Sigmoid colon (tissue), 7 donors: Measurements from ENCODE around the gene CD247. TPM values are rescaled to one million over a fixed set of nuclear protein-coding genes. Genes with fewer than 3 reads are reported as not detected.
A peak's percentile ranks its signal among the peaks of the same experiment; 100 is the strongest.

Source experiments
- DNase-seq: peaks from one replicate; pipeline ENCODE4 v3.0.0-alpha.2; 2019
- H3K27ac ChIP-seq, 4 donors: fragments of 200-600 bp; sonication (generic); one replicate each; pipeline ENCODE4 v1.5.1; 2016 to 2019; ENCODE audit warnings: mild to moderate bottlenecking in 1 of 4
- H3K27me3 ChIP-seq, 3 donors: fragments of 200-600 bp; sonication (generic); one replicate each; pipeline ENCODE4 v1.5.1; 2019; ENCODE audit warnings: mild to moderate bottlenecking in 1 of 3
- H3K36me3 ChIP-seq, 4 donors: fragments of 200-600 bp; sonication (generic); one replicate each; pipeline ENCODE4 v1.5.1; 2016 to 2019
- H3K4me1 ChIP-seq, 4 donors: fragments of 200-600 bp; sonication (generic); one replicate each; pipeline ENCODE4 v1.5.1; 2017 to 2019
- H3K4me3 ChIP-seq, 4 donors: fragments of 200-600 bp; sonication (generic); one replicate each; pipeline ENCODE4 v1.5.1; 2017 to 2019; ENCODE audit warnings: mild to moderate bottlenecking in 2 of 4, moderate library complexity in 1 of 4
- H3K9me3 ChIP-seq, 4 donors: fragments of 200-600 bp in 3 of 4; sonication (generic) in 3 of 4; one replicate each; pipeline versions ENCODE4 v1.5.1 to v1.6.1; 2013 to 2019
- CTCF ChIP-seq, 4 experiments: fragments of 450-650 bp in 3 of 4; fragments of 200-600 bp in 1 of 4; IDR thresholded peaks; one replicate each; pipeline ENCODE4 v1.5.1; 2016 to 2019; ENCODE audit warnings: antibody characterized with exemption in 4 of 4, mild to moderate bottlenecking in 3 of 4, moderate library complexity in 2 of 4
- EP300 ChIP-seq, 4 donors: sonication (generic); formaldehyde crosslinking; IDR thresholded peaks; one replicate each; pipeline ENCODE4 v1.6.1; 2017; ENCODE audit warnings: antibody characterized with exemption in 4 of 4
- POLR2A ChIP-seq, 2 donors: fragments of 450-650 bp; IDR thresholded peaks; one replicate each; pipeline ENCODE4 v1.6.1; 2016; ENCODE audit warnings: antibody characterized with exemption in 2 of 2, mild to moderate bottlenecking in 2 of 2, moderate library complexity in 2 of 2
- POLR2AphosphoS5 ChIP-seq, 4 donors: sonication (generic); formaldehyde crosslinking; IDR thresholded peaks; one replicate each; pipeline ENCODE4 v1.6.1; 2017; ENCODE audit warnings: antibody characterized with exemption in 4 of 4
- WGBS, 2 donors: extraction: QIAGEN DNeasy Blood & Tissue Kit; methylation state at CpG; one replicate each; pipeline ENCODE4 v1.1.7; 2013; 5-methylcytosine and 5-hydroxymethylcytosine counted together
- intact Hi-C: fragments of 100-400 bp; cut with DNase I; formaldehyde crosslinking; loops from one replicate; pipeline ENCODE4 v1.15.1; 2023
- polyA plus RNA-seq, 3 donors: library from polyadenylated mRNA; stranded (reverse); fragments of 200-250 nt; gene quantifications; one replicate each; pipeline ENCODE4 v1.2.3, GENCODE V29; 2013
- total RNA-seq, 4 donors: library from RNA; depleted of rRNA; stranded (reverse); fragments of >200 nt; gene quantifications; one replicate each; pipeline ENCODE4 v1.1.0, GENCODE V29; 2016
- donor health status: healthy with polysubstance abuse.
- donor health status: Bipolar disorder and iron deficiency.
- donor health status: healthy.

Gene CD247
- total and polyA plus RNA-seq, 7 donors: 0.36 to 20.3 (median 1.4) TPM; not detected in 3

- peaks cover 0 to 20% (median 3%) of the 10 kb centered on the region in 3 donors for H3K27me3 ChIP-seq
- WGBS, 2 donors: 46 to 53% methylated on average over 12 of the region's 12 CpGs
- no peaks in the 10 kb centered on the region for H3K36me3 ChIP-seq
- no peak overlapping the region for H3K4me3 ChIP-seq
- H3K27ac ChIP-seq: no peak overlapping the region
- no peaks in the 10 kb centered on the region for H3K9me3 ChIP-seq
- peak; percentile 87 for DNase-seq
- peaks cover 0 to 12% (median 9%) of the 10 kb centered on the region in 4 donors for H3K4me1 ChIP-seq
- TF ChIP-seq POLR2A (IDR thresholded peaks at IDR 0.05): no peak
- TF ChIP-seq POLR2AphosphoS5 (IDR thresholded peaks at IDR 0.05): no peak
- TF ChIP-seq CTCF (IDR thresholded peaks at IDR 0.05): peak; percentile 57 to 82 (median 76)
- no peak for TF ChIP-seq EP300 (IDR thresholded peaks at IDR 0.05)
- intact Hi-C loops: loop anchor here (1.0 to 5.0 kb wide), 4 partner anchors 90 to 376 kb away; partner anchors contain the start of gene POU2F1
These were observed 76.0 kb downstream of the CD247 start for GRCh38 chr1:167442142-167442848.

DNA sequence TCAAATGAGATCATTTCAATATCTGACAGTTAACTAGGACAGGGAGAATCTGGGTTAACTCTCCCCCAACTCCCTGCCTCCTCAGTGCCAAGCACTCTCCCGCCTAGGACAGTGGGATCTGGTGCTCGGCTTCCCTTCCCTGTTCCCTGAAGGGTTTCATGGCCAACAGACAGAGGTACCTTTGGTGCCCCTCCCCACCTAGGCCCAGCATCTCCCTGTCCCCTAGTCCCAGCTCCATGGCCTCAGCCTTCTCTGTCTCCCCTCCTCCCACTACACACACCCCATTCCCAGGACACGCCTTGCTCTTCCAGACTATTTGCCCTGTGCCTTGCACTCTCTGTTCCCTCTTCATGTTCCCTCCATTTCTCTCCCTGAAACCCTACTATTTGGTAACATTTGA, 77.1 kb downstream of the CD247 start:
- WGBS, 2 donors: 90 to 94% methylated on average over 3 of the region's 3 CpGs
- intact Hi-C loops: loop anchor here (5.0 kb wide), 2 partner anchors 91 to 219 kb away; partner anchors contain the start of gene POU2F1

GRCh38 chr1:167440776-167441175, 77.6 kb downstream of the CD247 start:
- Histone ChIP-seq H3K27me3 (peaks cover 0 to 20% (median 3%) of the 10 kb centered on the region in 3 donors), H3K27ac (no peak overlapping the region), H3K36me3 (no peaks in the 10 kb centered on the region), H3K9me3 (no peaks in the 10 kb centered on the region), H3K4me3 (no peak overlapping the region), H3K4me1 (peaks cover 0 to 12% (median 9%) of the 10 kb centered on the region in 4 donors)
- 96 to 98% methylated on average over 8 of the region's 8 CpGs for WGBS, 2 donors
- intact Hi-C loops: loop anchor here (5.0 kb wide), 2 partner anchors 92 to 218 kb away; partner anchors contain the start of gene POU2F1
- no peak for DNase-seq
- TF ChIP-seq CTCF (IDR thresholded peaks at IDR 0.05): no peak
- TF ChIP-seq POLR2AphosphoS5 (IDR thresholded peaks at IDR 0.05): no peak
- no peak for TF ChIP-seq EP300 (IDR thresholded peaks at IDR 0.05)
- no peak for TF ChIP-seq POLR2A (IDR thresholded peaks at IDR 0.05)

More for the DNA sequence above, 77.1 kb downstream of the CD247 start:
- no peaks in the 10 kb centered on the region for H3K36me3 ChIP-seq
- H3K27me3 ChIP-seq: peaks cover 0 to 20% (median 3%) of the 10 kb centered on the region in 3 donors
- TF ChIP-seq POLR2A (IDR thresholded peaks at IDR 0.05): no peak
- H3K27ac ChIP-seq: no peak overlapping the region
- no peaks in the 10 kb centered on the region for H3K9me3 ChIP-seq
- H3K4me3 ChIP-seq: no peak overlapping the region
- H3K4me1 ChIP-seq: peaks cover 0 to 12% (median 9%) of the 10 kb centered on the region in 4 donors
- DNase-seq: no peak

DNA sequence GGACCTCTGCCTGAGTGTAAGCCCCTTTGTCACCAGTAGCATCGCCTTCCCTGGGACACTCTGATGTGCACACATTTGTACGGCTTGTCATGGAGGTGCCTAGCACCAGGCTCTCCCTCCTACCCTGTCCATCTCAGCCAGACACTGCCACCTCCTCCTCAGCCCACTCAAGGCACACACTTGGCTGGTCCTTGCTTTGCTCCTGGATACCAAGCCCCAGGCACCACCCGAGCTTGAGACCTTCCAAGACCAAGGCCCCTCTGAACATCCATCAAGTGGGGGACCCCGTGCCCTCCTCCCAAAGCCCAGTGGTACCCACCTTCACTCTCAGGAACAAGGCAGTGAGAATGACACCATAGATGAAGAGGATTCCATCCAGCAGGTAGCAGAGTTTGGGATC, 78.0 kb downstream of the CD247 start:
- no peaks in the 10 kb centered on the region for H3K9me3 ChIP-seq
- H3K27ac ChIP-seq: no peak overlapping the region
- no peaks in the 10 kb centered on the region for H3K36me3 ChIP-seq
- TF ChIP-seq CTCF (IDR thresholded peaks at IDR 0.05) (no peak), POLR2AphosphoS5 (IDR thresholded peaks at IDR 0.05) (no peak), POLR2A (IDR thresholded peaks at IDR 0.05) (no peak), EP300 (IDR thresholded peaks at IDR 0.05) (no peak)
- WGBS, 2 donors: 97 to 98% methylated on average over 4 of the region's 4 CpGs
- no peak overlapping the region for H3K4me3 ChIP-seq
- intact Hi-C loops: loop anchor here (5.0 kb wide), 2 partner anchors 92 to 218 kb away; partner anchors contain the start of gene POU2F1
- H3K4me1 ChIP-seq: peaks cover 0 to 12% (median 9%) of the 10 kb centered on the region in 4 donors
- no peak for DNase-seq
- H3K27me3 ChIP-seq: peaks cover 0 to 20% (median 3%) of the 10 kb centered on the region in 3 donors

DNA sequence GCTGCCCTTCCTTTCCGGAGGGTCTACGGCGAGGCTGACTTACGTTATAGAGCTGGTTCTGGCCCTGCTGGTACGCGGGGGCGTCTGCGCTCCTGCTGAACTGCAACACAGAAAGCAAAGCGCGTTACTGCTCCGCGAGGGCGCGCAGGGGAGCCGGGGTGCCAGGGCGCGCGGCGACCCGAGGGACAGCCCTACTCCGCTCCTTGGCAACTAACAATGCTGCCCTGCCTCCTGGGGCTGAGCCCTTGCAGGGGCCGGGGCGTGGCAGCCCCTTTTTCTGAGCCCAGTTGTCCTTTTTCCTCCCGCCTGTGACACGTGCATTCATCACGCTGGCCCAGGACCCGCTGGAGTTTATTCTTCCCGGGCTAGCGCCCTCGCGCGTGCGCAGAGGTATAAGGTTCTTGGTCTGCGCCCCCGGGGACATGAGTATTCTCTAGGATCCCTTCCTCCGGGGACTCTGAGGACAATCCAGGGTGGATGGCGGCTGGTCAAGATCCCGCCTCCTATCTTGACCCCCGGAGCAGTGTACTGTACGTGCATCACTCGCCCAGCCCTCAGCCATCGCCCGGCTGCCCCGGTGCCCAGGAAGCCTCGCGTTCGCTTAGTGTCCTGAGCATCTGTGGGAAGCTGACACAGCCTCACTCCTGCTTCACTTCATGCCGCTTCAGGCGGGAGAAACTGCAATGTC, 78.9 kb downstream of the CD247 start:
- DNase-seq: no peak
- intact Hi-C loops: no loop called here
- TF ChIP-seq POLR2A (IDR thresholded peaks at IDR 0.05) (no peak), CTCF (IDR thresholded peaks at IDR 0.05) (no peak), POLR2AphosphoS5 (IDR thresholded peaks at IDR 0.05) (no peak), EP300 (IDR thresholded peaks at IDR 0.05) (no peak)
- Histone ChIP-seq H3K9me3 (no peaks in the 10 kb centered on the region), H3K4me1 (peaks cover 0 to 12% (median 9%) of the 10 kb centered on the region in 4 donors), H3K36me3 (no peaks in the 10 kb centered on the region), H3K27ac (no peak overlapping the region), H3K4me3 (peak overlapping the region in 3 of 4 donors; percentile 25 to 46 (median 38)), H3K27me3 (peaks cover 0 to 20% (median 3%) of the 10 kb centered on the region in 3 donors)
- WGBS, 2 donors: 16 to 21% methylated on average over 49 of the region's 49 CpGs
